GM18520 (cell line): ENCODE data around the gene STXBP6.

Experiments used
- ATAC-seq: cut with Tn5 transposase; IDR thresholded peaks from one replicate; pipeline ENCODE4 v1.9.1; 2021; ENCODE audit not compliant: unreplicated experiment

Gene STXBP6

DNA sequence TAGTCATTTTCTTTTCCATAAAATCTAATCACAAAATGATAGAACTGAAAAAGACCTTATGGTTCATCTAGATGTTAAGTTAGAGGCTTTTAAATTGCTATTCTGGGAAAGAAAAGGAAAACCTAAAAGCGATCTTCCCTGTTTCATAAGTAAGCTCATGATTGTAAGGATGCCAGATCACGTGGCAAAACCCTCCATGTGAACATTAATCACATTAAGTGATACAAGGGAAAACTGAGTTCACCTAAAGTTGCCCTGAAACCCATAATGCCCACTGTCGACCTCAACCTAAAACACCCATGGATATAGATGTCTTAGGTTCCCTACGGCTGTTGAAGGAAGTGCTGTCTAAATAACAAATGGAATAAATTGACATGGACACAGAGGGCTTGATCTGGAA, 3.0 kb upstream of the STXBP6 start:
- no peak for ATAC-seq

DNA sequence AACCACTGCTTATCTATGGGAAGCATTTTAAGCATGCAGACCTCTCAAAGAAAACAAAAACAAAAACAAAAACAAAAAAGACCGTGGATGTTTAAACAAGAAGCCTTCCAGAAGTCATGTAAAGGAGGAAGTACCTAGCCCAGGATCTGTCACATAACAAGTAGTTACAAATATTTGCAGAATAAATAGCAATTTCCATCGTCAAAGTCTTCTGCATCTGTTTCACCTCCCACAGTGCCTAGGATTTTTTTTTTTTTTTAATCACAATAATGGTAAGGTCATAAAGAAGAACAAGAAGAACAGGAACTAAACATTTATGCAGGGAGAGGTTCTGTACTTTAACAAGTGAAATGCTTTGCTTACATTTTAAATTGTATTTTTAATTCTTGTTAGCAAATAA, 2.4 kb upstream of the STXBP6 start:
- no peak for ATAC-seq

DNA sequence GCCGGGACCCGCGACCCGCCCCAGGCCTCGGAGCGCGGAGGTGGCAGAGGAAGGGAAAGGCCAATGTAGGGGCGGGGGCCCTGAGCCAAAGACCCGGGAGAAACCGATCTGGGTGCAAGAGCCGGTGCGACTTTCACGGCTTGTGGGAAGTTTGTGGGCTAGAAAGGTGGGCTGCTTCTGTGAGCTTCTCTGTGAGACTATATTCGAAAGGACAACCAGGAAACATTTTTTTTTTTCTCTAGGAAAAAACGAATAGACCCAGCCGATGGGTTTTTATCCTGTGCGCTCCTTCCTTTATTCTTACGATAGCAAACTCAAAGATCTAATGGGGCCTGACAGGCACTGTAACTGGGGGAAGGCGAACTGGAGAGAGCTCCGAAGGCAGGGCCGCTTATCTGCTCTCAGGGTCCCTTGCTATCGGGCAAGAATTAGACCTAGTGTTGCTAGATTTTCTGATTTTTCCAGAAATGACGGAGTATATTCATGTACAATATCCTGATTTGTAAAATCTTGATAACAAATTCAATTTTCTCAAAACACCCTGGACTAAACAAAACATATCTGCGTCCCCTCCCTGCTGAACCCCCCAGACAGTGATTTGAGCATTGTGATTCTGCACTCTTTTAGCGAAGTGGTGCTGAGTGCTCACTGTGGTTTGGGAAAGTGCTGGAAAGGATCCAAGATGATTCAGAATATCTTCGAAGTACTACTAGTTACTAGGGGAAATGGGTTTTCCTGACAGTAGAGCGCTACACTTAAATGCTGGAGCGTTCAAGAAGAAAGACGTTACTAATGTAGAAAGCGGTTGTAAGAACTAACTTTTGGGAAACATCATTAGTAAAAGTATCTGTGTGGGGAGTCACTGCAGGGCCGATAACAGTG, 563 bp upstream of the STXBP6 start:
- no peak for ATAC-seq

DNA sequence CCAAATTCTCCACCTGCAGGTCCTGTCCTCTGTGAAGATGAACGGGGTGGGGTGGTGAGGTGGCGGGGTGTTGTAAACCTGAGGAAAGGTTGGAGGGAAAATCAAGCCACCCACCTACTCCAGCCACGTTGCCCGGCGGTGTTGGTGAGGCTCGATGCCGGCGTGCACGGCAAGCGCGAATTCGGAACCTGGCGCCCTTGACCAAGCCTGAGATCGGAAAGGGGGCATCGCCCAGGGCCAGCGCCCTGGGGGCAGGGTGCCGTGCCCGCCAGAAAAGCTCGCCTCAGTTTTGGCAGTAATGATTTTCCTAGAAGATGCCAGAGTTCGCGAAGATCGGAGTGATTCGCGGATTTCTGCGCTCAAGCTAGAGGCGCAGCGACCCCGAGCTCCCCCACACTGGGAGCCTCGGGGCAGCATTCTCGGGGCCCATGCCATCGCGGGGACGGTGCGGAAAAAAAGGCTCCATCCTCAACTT, 817 bp downstream of the STXBP6 start:
- ATAC-seq, result no peak

DNA sequence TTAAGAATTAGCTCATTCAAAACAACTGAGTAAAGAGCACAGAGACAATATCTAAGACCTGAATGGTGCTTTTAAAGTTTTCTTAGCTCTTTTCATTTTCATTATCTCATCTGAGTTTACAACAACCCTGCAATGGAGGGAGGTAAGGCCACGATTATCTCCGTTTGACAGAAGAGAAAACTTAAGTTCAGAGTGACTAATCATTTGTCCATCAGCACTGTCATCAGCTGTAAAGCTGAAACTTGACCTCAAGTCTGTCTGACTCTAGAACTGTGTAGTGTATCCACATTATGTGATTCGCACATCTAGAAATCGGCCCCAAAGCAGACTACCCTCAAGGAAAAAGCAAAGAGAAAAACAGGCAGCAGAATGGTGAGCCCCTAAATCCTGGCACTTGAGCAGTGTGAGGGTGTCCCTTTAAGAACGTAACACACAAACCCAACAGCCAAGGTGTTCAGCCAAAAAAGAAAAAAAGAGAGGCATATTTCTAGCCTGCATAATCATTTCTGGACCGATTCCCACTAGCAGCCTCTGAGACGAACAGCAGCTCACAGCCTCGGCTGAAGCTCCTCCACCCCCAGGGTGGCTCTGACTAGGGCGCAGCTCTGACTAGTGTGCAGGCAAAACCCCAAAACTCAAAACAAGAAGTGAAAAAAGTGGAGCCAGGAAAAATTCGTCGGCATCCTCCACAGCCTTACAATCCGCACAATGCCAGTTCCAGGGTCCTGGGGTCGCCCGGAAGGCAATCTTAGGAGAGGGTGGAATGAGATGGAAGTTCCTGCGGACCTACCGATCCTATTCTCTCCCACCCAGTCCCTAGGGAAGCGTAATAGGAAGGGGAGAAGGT, 1.6 kb downstream of the STXBP6 start:
- no peak for ATAC-seq

DNA sequence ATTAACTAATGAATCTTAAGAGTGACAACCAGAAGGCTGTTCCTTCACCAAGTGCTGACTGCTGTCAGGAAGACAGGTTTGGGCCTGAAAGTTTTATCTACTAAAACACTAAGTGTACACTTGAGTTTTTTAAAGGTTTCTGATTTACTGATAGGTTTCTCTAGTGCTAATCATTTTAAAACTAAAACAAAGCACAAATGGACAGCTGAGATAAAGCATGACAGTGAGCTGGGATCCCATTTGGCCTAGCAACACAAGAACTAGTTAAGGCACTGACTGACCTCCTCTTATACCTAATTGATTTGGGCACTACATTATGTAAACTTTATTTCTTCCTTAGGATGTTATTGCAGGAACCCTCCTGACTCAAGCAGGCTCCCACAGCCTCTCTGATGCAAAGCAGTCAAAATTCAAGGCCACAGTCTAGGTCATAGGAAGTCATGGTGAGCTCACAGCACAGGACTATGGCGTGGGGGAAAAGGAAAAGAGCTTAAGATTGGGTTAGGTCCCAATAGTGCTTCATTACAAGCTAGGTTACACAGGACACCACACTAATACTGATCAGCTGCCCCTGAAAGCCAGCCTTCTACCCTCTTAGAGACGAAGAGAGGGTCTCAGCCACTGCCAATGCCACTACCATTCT, 3.5 kb downstream of the STXBP6 start:
- no peak for ATAC-seq

DNA sequence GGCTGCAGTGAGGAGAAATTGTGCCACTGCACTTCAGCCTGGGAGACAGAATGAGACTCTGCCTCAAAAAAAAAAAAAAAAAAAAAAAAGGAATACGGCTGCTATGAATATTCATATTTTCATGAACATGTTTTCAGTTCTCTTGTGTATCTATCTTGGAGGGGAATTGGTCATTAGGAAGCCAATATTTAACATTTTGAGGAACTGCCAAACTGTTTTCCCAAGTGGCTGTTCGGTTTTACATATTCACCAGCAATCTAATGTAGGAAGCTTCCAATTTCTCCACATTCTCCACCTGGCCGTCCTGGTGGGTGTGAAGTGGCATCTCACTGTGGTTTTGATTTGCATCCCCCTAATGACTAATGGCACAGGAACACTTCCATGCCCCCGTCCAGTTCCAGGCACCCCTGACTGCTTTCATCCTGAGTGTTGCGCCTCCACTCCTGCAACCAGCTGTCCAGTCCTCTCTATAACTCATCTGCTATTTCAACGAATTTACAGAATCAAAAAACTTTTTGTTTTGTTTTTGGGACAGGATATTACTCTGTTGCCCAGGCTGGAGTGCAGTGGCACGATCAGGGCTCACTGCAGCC, 5.7 kb downstream of the STXBP6 start:
- no peak for ATAC-seq

DNA sequence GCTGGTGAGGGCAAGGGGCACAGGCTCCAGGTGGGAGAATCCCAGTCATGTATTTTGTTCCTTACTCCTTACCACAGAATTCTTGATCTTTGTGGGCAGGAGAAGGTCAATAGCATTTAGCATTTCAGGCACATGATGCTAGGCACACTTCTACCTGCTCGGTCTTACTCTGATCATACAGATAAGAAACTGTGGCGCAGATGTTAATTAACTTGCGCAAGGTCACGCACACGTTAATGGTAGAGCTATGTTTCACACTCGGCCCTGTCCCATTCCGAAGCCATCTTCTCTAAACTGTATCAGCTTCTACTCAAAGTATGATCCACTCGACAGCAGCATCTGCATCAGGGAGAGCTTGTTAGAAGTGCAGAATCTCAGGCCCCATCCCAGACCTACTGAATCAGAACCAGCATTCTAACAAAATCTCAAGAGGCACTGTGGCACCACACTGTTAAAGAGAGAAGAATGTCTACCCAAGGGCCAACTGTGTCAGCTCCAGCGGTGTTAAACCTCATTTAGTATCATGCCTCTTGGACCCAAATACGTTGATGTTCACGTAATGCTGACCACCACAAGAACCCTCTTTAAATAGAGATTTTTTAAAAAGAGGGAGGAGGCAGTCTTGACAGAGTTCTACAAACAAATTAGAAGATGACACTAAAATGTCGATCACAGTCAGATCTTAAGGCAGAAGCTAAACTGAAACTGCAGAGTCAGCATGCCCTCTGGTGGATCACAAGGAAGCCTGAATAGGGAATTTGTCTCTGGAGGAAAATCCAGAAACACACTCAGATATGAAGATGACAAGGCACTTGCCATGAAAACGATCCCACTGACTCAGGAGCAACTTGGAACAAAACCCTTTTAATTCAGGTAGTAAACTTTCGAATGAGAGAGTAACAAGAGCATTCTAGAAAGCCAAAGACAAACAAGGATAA, 7.3 kb downstream of the STXBP6 start:
- no peak for ATAC-seq

DNA sequence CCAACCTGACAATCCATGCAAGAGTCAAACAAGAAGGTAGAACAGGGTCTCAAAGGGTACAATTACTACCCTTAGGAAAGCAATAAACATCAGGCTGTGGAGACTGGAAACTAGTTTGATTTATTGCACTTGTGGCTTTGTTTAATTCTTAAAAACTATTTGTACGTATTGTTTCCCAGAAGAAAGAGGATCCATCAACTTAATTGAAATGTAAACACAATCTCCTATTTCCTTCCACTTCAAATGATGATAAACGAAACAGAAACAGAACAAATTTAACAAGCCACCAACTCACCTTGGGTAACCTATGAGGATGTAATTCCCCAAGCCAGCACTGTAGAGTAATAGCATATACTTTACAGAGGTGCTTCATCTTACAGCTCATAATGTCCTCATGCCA, 8.0 kb downstream of the STXBP6 start:
- ATAC-seq, result no peak

DNA sequence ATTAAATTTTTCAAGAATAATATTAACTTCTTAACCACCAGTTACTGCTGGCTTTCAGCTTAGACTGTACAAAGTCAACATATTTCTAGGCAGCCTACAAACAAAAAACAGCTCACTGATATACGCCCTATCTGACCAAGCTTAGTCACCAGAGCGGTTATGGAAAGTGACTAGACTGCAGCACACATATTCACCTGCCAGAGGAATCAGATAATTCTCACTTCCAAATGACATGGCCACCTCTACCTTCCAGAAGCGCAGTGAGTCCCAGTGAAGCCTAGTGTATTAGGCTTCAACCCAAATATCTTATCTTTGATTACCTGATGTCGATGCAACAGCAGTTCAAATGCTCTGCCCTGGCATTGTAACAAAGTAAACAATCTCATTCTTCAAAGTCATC, 8.5 kb downstream of the STXBP6 start:
- ATAC-seq, result no peak

DNA sequence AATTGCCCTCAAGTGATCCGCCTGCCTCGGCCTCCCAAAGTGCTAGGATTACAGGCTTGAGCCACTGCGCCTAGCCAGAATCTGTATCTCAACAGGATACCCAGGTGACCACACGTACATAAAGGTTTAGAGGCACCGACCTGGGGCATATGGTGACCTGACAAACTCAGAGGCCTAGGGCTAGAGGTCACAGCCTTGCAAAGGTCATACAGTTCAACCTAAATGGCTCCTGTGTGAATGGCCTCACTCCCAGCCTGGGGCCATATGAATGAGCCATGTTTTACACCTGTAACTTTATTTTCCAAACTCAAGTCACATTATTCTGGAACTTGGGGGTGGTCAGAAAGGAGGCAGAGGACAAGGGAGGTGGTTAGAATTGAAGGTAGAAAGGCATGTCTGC, 10.0 kb downstream of the STXBP6 start:
- ATAC-seq, result no peak

DNA sequence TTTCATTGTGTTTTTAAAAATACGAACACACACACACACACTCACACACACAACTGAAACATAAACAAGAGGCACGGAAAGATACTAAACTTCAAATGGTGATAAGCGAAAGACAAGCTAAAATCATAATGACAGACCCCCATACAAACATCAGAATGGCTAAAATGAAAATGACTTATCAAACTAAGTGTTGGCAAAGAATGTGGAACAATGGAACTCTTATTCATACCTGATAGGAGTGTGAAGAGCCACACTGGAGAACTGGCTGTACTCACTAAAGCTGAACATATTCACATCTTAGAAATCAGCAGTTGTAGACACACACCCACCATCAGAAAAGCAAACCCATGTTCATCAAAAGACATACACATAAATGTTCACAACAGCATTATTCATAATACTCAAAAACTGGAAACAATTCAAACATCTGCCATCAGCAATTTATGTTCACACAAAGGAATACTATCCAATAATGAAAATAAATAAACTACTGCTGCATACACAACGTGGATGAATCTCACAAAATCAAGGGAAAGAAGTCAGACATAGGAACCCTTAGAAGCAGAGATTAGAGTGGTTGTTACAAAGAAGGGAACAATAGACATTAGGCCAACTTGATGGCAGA, 11.8 kb downstream of the STXBP6 start:
- no peak for ATAC-seq

DNA sequence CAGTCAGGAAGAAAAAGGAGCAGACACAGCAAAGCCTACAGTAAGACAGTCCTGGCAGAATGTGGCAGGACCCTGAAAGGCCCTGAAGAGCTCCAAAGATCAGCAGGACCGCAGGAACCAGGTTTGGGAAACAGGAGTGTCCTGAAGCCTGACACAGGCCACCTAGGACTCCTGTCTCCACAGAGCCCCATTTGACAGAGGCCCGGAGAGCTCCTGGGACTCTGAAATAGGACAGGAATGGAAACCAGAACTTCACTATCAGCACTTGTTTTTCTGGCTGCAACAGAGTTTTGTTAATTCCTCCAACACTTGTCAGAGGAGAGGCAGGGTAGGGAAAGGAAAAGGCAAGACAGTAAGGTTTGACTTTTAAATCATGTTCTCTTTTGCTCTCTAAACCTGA, 12.9 kb downstream of the STXBP6 start:
- no peak for ATAC-seq

DNA sequence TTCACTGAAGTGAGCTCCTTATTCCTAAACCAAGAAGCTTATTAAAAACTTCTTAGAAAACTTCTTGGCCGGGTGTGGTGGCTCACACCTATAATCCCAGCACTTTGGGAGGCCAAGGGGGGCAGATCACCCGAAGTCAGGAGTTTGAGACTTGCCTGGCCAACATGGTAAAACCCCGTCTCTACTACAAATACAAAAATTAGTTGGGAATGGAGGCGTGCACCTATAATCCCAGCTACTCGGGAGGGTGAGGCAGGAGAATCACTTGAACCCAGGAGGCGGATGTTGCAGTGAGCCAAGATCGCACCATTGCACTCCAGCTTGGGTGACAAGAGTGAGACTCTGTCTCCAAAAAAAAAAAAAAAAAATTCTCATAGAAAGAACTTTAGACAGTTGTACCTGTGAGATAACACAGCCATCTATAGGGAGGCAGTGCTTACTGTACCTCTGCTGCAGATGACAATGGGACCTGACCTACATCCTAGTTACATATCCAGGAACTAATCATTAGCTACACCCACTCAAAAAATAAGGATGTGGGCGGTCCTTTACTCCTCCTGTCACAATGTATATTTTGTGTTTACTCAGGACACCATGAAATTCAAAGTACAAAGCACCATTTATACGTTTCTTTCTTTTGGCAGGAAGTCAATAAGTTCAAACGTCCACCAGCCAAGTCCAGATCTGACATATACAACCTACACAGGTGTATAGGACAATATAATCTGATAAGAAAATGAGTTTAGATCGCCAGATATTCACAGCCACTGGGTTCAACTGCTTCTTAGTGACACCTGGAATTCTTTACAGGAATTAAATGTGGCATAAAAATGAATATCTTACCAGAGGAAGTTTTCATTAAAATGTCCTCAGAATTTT, 14.9 kb downstream of the STXBP6 start:
- ATAC-seq, result no peak

DNA sequence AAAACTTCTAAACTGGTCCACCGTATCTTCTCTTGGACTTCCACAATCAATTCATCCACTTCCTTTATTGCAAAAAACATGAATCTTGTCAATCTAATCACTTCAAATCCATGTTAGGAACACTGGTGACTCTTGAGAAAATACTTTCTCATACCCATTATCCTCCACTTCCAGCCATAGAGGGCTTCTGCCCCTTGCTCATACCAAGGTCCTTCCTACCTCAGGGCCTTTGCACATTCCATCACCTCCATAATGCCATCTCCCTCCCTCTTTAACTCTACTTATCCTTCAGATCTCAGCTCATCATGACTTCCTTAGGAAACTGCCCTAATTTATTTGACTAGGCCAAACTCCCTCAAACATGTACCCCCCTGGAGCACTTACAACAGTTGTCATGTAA, 16.6 kb downstream of the STXBP6 start:
- no peak for ATAC-seq

DNA sequence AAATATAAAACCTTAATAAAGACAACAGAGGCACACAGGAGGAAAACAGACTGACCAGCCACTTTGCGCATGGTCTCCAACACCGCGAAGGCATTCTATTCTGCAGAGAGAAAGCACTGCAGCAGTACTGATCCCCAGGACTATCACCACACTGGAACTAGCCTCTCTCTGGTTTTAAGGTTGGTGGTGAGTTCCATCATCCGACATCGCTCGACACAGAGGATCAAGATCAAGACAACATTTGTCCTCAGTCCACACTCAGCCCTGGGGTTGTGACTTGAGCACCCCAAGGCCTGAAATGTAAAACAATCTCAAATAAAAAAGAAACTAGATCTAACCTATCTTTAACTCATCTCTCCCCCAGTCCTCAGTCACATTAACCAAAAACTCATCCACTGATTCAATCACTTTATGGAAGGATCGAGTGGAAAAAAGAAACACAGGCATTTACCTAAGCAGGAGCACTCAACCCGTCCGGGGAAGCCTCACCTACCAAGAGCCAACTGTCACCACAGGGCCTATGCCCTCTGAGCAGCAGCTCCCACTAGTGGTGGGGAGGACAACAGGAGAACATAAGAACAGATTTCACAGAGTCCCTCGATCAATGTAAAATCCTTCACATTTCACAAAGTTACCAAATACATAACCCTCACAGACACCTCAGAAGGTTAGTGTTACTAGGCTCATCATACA, 17.7 kb downstream of the STXBP6 start:
- no peak for ATAC-seq

DNA sequence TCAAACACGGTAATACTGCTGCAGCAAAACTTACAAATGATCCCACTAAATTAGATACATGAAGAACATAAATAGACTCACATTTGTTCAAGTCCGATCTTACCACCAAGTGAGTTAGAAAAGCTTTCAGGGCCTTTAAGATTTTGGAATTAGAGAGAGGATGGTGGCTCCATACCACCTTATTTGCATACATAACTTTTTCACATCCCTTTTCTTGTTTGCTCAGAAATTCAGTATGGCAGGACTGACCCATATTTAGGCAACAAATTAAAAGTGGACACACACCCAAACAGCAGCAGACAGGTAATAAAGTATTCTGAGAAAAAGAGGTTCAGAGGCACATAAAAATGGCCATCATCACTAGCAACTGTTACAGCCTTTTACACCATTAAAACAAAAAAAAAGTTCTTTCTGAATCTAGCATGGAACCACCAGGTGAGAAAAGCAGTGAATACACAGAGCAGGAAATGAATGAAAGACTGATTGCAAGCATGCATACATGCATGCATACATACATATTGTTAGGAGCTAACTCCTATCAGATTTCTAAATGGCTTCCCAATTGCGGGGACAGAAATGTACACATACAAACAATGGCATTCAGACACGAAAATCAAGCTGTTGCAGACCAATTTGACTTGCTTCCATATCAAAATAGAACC, 23.3 kb downstream of the STXBP6 start:
- no peak for ATAC-seq

DNA sequence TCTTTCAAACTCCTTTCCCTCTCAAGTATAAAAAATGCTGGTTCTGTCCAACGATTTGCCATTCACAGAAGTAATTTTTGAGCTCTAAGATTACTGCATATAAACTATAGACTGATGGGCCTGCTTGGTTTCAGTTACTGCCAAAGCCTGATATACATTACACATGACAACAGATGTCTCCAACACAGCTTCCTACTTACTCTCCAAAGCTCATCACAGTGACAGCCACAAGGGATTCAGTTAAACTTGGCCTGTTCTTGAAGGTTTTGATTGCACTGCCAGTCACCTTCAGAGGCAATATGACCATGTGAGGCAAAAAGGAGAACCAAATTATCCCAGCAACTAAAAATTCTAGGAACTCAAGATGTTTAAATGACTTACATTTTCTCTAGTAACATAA, 30.1 kb downstream of the STXBP6 start:
- no peak for ATAC-seq
